Hematopoietic multipotent progenitor cell treated with erythropoietin and hydrocortisone succinate and interleukin-3 and kit ligand, for 15 days (in vitro differentiated cells): ENCODE measurements around the gene OAT.

Source experiments
- DNase-seq: peaks from one replicate; pipeline ENCODE4 v3.0.0-alpha.2; 2015; ENCODE audit warnings: low spot score

OAT gene

DNA sequence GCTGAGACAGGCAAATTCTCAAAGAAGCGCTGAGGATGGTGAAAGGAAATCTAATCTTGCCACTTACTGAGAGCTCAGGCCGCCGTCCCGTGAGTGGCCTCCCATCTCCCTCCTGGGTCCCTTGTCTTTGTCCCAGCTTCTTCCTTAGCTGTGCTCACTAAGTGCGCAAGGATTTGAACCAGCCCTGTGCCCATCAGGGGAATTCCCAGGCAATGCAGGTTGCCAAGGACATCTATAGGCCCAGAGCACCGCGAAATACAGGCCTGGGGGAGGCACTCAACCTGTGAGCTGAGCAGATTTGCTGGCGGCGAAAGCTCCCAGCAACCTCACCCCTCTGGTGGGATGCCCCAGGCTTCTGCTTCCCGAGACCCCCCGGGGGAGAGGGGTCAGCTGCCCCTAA lies 64.8 kb downstream of the OAT start:
- no peak for DNase-seq

DNA sequence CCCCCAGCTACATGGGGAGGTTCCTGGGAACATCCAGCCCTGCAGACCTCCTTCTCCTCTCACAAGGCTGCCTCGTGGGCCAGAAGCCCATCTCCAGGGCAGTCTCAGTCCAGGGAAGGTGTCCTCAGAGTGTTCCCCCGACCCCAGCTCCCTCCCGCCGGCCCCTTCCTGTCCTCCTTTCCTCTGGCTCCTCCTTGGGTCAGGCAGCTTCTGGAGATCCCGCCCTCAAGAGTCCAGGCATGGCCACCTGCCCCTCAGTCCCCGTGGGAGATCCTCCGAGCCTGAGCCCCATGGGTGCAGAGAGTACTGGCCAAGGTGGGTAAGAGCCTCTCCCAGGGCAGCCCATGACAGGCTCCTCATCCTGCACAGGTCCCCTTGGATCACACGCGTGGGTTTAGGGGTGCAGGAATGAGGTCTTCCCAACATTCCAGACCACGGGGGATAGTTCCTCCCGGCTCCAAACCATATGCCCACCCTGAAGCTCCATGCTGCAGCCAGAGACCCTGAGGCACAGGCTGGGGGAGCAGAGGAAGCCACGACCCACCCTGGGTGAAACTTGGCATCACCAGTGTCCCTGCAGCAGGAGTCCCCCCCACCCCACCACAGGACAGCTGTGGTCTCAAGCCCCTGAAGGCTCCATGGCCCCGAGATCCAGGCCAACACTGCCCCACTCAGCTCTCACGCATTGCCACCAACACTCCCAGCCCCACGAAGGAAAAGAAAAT lies 65.5 kb downstream of the OAT start:
- no peak for DNase-seq

DNA sequence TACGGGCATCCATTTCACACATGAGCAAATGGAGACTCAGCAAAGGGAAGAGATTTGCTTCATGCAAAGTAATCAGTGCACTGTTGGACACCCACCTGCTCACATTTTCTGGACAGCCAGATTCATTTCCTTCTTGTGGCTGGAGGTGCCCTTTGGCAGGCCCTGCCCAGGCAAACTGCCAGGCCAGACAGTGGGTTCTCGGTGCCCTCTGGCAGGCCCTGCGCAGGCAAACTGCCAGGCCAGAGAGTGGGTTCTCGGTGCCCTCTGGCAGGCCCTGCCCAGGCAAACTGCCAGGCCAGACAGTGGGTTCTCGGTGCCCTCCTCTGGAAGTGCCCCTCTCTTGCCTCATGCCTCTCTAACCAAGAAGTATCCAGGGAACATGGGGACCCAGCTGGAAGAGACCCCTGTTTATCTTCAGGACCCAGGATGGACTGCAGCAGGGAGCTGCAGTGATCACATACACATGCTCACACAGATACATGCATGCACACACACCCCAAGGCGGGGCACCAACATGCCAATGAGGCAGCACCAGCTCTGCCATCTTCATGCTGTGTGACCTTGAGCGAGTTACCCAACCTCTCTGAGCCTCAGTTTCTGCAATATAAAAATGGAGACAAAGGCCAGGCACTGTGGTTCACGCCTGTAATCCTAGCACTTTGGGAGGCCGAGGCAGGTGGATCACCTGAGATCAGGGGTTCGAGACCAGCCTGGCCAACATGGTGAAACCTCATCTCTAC lies 67.1 kb downstream of the OAT start:
- DNase-seq: no peak

DNA sequence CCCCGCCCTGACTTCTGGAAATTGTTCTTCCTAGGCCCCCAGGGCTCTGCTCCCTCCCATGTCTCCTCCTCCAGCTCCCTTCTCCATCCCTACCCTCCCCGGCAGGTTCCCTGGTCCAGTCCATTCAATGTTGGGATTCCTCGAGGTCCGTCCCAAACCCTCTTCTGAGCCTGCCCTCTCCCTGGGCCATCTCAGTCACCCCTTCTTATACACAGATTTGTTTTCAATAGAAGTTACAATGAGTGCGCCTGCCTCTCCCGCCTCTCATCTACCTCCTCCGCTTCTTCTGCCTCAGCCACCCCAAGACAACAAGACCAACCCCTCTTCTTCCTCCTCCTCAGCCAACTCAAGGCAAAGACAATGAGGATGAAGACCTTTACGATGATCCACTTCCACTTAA lies 67.9 kb downstream of the OAT start:
- DNase-seq: no peak

DNA sequence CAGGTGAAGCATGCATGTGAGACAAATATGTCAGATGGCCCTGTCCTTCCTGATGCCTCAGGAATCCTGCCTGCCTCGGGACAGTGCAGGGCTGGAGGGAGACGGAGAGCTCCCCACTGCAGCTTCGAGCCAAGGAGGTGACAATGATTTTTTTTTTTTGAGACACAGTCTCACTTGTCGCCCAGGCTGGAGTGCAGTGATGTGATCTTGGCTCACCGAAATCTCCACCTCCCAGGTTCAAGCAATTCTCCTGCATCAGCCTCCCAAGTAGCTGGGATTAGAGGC lies 68.8 kb downstream of the OAT start:
- no peak for DNase-seq

DNA sequence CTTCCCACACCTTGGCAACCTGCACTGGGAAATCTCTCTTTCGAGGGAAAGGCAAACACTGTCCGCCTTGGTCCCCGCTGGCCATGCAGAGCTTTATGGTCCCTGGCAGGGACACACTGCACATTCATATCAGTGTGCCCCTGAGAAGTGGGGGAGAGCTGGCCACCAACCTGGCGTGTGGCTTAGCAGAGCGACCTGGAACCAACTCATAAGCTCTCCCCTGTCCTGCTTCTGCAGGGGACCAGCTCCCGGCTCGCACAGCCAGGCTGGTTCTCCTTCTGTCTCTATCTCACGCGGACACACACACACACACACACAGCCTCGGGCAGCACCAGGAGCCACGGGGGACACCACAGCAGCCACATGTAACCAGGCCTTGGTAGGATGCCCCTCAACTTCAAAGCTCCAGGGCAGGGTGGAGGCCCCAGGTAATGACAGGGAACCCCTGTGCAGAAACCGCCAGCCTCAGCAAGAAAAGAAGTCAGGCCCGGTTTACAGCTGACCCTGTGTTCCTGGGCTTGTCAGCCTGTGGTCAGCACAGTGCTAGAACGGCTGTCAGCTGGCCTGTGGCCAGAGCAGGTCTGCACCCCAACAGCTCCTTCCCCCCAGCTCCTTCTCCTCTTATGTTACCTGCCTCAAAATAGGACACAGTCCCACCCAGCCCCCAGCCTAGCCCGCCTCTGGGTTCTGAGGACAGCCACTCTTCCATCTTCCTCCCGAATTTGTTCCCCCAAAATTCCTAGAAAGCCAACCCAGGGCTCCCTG lies 69.3 kb downstream of the OAT start:
- no peak for DNase-seq

DNA sequence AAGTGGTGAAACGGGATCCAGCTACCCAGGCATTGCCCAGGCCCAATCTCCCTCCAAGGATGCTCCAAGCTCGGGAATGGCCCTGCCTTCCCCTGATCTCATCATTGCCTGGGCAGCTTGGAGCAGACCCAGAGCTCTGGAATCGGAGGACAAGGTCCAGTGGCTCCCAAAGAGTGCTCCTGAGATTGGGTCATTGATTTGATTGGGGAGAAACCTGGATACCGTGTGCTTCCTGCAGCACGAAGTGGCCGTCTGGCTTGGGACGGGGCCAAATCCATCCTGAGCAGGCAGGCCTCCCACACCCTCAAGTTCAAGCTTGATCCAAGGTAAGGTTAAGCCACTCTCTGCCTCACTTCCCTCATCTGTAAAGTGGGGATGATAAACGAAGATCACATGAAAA lies 69.9 kb downstream of the OAT start:
- DNase-seq: no peak

DNA sequence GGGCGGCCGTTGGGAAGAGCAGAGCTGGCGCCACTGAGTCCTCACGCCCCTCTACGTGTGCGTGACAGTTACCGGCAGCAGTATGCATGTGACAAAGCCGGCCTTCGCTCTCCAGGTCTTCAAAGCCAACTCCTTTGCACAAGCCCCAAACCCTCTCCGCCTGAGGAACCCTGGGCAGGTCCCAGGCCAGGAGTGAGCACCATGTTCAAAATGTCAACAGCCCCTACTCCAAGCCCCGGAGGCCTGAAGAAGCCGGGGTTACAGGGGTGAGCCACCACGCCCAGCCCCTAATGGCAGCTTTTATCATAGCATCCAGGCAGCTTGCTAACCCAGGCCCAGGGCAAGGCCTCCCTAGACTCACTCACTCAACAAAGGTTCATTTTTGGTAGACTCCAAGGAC lies 70.8 kb downstream of the OAT start:
- DNase-seq: no peak
